ENCODE results near the gene ZNF432. TPM values are rescaled to one million over a fixed set of nuclear protein-coding genes. Genes with fewer than 3 reads are reported as not detected.
"Not testable (repeated sequence)": the region's sequence is repeated elsewhere in the genome, so short reads cannot be mapped to it uniquely, and the experiment has no call there.

ZNF432 gene
- total RNA-seq, 3 donors from 2014 or later = 12.0 to 19.3 (median 13.4) TPM

DNA sequence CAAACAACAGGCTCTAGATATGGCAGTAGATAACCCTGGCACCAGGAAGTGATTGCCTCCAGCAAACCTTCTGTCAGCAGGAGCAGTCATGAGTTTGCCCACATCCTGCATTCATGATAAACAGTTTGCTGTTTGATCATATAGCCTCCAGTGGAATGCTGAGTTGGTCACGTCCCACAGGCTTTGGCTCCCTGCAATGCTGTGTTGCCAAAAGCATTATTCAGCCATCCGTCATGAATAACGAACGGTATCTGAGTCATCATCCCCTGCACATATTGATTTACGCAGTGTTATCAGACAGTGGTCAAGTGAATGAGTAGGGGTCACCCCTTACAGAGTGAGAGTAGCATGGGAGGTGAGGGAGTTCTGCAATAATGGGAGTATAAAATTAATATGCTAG lies 21.9 kb upstream of the ZNF432 start:
- no peak for DNase-seq (ENCODE audit: low spot score in 2 of 2)
- intact Hi-C loops (cut with DNase I; ENCODE audit: low total_unique reads) = no loop called here
- peaks cover 36% of the 10 kb centered on the region for H3K36me3 ChIP-seq
- H3K4me3 ChIP-seq = no peak overlapping the region
- H3K27me3 ChIP-seq = no peaks in the 10 kb centered on the region
- H3K27ac ChIP-seq = no peak overlapping the region
- TF ChIP-seq POLR2AphosphoS5 (IDR thresholded peaks at IDR 0.05) (no peak), POLR2A (IDR thresholded peaks at IDR 0.05) (no peak)
- TF ChIP-seq, protein P1, sequence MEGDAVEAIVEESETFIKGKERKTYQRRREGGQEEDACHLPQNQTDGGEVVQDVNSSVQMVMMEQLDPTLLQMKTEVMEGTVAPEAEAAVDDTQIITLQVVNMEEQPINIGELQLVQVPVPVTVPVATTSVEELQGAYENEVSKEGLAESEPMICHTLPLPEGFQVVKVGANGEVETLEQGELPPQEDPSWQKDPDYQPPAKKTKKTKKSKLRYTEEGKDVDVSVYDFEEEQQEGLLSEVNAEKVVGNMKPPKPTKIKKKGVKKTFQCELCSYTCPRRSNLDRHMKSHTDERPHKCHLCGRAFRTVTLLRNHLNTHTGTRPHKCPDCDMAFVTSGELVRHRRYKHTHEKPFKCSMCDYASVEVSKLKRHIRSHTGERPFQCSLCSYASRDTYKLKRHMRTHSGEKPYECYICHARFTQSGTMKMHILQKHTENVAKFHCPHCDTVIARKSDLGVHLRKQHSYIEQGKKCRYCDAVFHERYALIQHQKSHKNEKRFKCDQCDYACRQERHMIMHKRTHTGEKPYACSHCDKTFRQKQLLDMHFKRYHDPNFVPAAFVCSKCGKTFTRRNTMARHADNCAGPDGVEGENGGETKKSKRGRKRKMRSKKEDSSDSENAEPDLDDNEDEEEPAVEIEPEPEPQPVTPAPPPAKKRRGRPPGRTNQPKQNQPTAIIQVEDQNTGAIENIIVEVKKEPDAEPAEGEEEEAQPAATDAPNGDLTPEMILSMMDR (IDR thresholded peaks at IDR 0.05) = no peak
- H3K4me1 ChIP-seq = no peaks in the 10 kb centered on the region
- peaks cover 93 to 99% of the 10 kb centered on the region in 2 donors for H3K9me3 ChIP-seq

DNA sequence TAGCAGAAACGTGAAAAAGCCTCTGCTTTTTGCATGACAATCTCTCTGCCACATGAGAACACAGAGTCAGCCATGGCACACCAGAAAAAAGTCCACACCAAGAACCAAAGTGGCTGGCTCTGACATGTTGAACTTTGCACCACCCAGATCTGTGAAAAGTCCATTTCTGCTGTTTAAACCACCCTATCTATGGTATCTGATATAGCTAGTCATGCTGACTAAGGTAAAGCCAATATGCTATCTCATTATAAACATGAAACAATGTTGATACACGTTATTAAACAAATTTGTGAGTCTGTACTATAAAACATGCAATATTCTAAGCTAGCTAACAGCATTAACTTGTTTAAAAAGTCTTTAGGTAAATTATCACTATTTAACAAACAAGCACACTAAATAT lies 21.0 kb upstream of the ZNF432 start:
- no peaks in the 10 kb centered on the region for H3K27me3 ChIP-seq
- no peak overlapping the region for H3K27ac ChIP-seq
- intact Hi-C loops (cut with DNase I; ENCODE audit: low total_unique reads) = no loop called here
- H3K4me1 ChIP-seq = no peaks in the 10 kb centered on the region
- peaks cover 27% of the 10 kb centered on the region for H3K36me3 ChIP-seq
- H3K4me3 ChIP-seq = peak overlapping the region in 1 of 3 donors; percentile 2
- no peak for DNase-seq (ENCODE audit: low spot score in 2 of 2)
- H3K9me3 ChIP-seq = peaks cover 93 to 99% of the 10 kb centered on the region in 2 donors
- TF ChIP-seq, protein P1 (IDR thresholded peaks at IDR 0.05) = no peak
- no peak for TF ChIP-seq POLR2A (IDR thresholded peaks at IDR 0.05)
- no peak for TF ChIP-seq POLR2AphosphoS5 (IDR thresholded peaks at IDR 0.05)

DNA sequence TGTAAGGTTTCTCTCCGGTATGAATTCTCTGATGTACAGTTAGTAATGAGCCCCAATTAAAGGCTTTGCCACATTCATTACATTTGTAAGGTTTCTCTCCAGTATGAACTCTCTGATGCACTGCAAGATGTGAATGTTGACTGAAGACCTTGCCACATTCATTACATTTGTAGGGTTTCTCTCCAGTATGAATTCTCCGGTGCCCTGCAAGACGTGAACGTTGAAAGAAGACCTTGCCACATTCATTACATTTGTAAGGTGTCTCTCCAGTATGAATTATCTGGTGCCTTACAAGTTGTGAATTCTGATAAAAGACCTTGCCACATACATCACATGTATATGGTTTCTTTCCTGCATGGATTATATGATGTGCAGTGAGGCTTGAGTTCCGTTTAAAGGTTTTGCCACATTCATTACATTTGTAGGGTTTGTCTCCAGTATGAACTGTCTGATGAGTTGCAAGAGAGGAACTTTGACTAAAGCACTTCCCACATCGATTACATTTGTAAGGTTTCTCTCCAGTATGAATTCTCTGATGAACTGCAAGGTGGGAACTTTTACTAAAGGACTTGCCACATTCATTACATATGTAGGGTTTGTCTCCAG lies 17.7 kb upstream of the ZNF432 start:
- H3K4me3 ChIP-seq = peak overlapping the region in 1 of 3 donors; percentile 24
- no peak for DNase-seq (ENCODE audit: low spot score in 2 of 2)
- H3K4me1 ChIP-seq = no peaks in the 10 kb centered on the region
- H3K27ac ChIP-seq = no peak overlapping the region
- H3K27me3 ChIP-seq = no peaks in the 10 kb centered on the region
- H3K9me3 ChIP-seq = peaks cover 97 to 99% of the 10 kb centered on the region in 2 donors
- intact Hi-C loops (cut with DNase I; ENCODE audit: low total_unique reads) = no loop called here
- TF ChIP-seq POLR2A (IDR thresholded peaks at IDR 0.05) = no peak
- TF ChIP-seq, protein P1 (IDR thresholded peaks at IDR 0.05) = no peak
- no peak for TF ChIP-seq POLR2AphosphoS5 (IDR thresholded peaks at IDR 0.05)
- peaks cover 26% of the 10 kb centered on the region for H3K36me3 ChIP-seq

DNA sequence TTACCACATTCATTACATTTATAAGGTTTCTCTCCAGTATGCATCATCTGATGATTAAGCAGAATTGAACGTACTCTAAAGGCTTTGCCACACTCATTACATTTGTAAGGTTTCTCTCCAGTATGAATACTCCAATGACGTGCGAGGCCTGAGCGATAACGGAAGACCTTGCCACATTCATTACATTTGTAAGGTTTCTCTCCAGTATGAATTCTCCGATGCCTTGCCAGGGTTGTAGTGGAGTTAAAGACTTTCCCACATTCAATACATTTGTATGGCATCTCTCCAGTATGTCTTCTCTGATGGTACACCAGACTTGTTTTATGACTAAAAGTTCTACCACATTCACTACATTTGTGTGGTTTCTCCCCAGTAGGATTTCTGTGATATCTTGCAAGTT lies 16.8 kb upstream of the ZNF432 start:
- no peak for DNase-seq (ENCODE audit: low spot score in 2 of 2)
- Histone ChIP-seq H3K27me3 (no peaks in the 10 kb centered on the region), H3K4me3 (peak overlapping the region in 1 of 3 donors; percentile 24), H3K4me1 (no peaks in the 10 kb centered on the region), H3K9me3 (peaks cover 97 to 99% of the 10 kb centered on the region in 2 donors), H3K27ac (no peak overlapping the region), H3K36me3 (peaks cover 19% of the 10 kb centered on the region)
- TF ChIP-seq, protein P1 (IDR thresholded peaks at IDR 0.05) = no peak
- TF ChIP-seq POLR2A (IDR thresholded peaks at IDR 0.05) = no peak
- TF ChIP-seq POLR2AphosphoS5 (IDR thresholded peaks at IDR 0.05) = no peak
- intact Hi-C loops (cut with DNase I; ENCODE audit: low total_unique reads) = no loop called here

DNA sequence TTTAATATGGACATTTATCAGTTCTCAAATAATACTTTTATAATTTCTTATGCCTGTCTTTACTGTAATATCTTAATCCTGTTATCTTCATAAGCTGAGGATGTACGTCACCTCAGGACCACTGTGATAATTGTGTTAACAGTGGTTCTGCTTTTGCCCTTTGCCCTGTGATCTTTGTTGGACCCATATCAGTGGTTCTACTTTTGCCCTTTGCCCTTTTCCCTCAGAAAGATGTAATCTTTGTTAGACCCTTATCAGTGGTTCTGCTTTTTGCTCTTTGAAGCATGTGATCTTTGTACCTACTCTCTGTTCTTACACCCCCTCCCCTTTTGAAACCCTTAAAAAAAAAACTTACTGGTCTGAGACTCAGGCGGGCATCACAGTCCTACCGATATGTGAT lies 7.8 kb upstream of the ZNF432 start:
- intact Hi-C loops (cut with DNase I; ENCODE audit: low total_unique reads); H3K4me1 ChIP-seq; H3K36me3 ChIP-seq; H3K4me3 ChIP-seq; H3K27me3 ChIP-seq; DNase-seq (ENCODE audit: low spot score in 2 of 2); H3K27ac ChIP-seq: not testable (repeated sequence)
- peaks cover 75 to 85% of the 10 kb centered on the region in 2 donors for H3K9me3 ChIP-seq

DNA sequence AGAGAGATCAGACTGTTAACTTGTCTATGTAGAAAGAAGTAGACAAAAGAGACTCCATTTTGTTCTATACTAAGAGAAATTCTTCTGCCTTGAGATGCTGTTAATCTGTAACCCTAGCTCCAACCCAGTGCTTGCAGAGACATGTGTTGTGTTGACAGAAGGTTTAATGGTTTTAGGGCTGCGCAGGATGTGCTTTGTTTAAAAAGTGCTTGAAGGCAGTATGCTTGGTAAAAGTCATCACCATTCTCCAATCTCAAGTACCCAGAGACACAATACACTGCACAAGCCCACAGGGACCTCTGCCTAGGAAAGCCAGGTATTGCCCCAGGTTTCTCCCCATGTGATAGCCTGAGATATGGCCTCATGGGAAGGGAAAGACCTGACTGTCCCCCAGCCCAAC lies 3.1 kb upstream of the ZNF432 start:
- H3K9me3 ChIP-seq = peaks cover 43 to 58% of the 10 kb centered on the region in 2 donors

More for the DNA sequence above, 3.1 kb upstream of the ZNF432 start:
- DNase-seq (ENCODE audit: low spot score in 2 of 2); H3K4me1 ChIP-seq; H3K27ac ChIP-seq; H3K36me3 ChIP-seq; H3K4me3 ChIP-seq; intact Hi-C loops (cut with DNase I; ENCODE audit: low total_unique reads); H3K27me3 ChIP-seq: not testable (repeated sequence)
